Activated CD4-positive, alpha-beta T cell treated with anti-CD3 and anti-CD28 coated beads for 24 hours (primary cell): ENCODE data around the gene ARID3A.

Source experiments
- DNase-seq, 2 donors: peaks; one replicate each; pipeline ENCODE4 v3.0.0-alpha.2; 2020; ENCODE audit warnings: low read depth in 2 of 2

ARID3A gene

DNA sequence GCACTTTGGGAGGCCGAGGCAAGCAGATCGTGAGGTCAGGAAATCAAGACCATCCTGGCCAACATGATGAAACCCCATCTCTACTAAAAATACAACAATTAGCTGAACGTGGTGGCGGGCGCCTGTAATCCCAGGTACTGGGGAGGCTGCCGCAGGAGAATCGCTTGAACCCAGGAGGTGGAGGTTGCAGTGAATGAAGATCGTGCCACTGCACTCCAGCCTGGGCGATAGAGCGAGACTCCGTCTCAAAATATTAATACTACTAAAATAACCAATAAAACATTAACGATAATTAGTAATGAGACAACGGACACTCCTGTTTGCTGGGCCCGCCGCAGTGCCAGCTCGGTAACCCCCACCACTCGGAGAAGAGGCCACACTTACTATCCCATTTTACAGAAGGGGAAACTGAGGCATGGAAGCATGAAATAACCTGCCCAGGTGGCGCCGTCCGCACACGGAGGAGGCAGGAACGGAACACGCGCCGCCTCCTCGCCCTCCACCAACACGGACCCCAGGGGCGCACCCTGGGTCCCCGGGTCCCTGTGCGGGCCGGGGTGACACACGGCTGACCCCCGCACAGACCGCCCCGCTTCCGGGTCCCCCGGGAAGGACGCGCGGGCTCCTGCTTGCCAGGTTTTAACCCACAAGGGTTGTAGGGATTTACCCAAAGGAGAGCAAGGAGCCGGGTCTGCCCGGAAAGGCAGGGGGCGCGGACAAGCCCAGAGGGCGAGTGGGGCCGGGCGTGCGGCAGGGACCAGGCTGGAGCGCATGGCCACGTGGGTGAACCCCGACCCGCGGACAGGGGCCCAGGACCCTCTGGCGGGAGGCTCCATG is 14.4 kb upstream of the ARID3A start:
- DNase-seq, result no peak

DNA sequence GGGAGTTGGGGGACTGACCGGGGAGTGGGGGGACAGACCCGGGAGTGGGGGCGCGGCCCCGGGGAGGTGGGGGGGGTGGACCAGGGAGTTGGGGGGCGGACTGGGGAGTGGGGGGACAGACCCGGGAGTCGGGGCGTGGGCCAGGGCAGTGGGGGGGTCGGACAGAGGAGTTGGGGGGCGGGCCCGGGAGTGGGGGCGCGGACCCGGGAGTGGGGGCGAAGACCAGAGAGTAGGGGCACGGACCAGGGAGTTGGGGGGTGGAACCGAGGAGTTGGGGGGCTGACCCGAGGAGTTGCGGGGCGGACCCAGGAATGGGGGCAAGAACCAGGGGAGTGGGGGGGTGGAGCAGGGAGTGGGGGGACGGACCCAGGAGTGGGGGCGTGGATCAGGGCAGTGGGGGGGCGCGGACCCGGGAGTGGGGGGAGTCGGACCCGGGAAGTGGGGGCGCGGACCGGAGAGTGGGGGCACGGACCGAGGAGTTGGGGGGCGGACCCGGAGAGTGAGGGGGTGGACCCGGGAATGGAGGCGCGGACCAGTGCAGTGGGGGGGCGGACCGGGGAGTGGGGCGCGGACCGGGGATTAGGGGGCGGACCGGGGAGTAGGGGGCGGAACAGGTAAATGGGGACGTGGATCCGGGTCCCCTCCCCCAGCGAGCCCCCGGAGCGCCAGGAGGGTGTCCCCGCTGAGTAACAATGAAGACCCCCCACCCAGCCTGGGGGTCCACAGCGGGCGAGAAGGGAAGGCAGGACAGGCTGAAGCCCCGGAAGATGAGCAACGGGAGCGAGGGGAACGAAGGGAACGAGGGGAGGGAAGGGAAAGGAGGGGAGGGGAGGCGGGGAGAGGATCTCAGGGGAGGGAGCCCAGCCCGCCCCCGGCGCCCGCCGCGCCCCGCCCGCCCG is 13.4 kb upstream of the ARID3A start:
- DNase-seq, result no peak

DNA sequence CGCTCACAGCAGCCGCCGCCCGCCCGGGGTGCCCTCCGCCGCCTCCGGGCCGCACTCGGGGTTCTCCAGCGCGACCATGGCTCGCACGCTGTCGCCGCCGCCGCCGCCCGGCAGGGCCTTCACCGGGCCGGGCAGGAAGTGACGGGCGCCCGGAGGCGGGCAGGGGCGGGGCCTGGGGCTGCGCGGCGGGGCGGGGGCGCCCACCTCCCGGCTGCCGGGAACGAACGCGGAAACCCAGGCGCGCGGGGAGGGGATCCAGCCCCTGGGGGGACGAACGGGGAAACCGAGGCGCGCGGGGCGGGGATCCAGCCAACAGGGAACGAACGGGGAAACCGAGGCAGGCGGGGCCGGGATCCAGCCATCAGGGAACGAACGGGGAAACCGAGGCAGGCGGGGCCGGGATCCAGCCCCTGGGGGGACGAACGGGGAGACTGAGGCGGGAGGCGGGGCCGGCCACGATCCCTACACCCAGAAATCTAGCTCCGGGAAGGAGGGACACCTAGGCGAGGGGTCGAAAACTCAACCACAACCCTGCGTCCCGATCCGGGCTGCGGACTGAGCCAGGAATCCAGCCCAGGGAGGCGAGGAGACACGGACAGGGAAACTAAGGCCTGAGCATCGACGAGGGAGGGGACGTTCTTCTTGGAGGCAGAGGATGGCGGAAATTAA is 12.6 kb upstream of the ARID3A start, which contains the start of gene R3HDM4:
R3HDM4 (minus strand) TSS at position 140 of the 669 bp plus-strand sequence; CDS start at position 78, 62 bp downstream.
- peak; percentile 74 to 78 for DNase-seq

DNA sequence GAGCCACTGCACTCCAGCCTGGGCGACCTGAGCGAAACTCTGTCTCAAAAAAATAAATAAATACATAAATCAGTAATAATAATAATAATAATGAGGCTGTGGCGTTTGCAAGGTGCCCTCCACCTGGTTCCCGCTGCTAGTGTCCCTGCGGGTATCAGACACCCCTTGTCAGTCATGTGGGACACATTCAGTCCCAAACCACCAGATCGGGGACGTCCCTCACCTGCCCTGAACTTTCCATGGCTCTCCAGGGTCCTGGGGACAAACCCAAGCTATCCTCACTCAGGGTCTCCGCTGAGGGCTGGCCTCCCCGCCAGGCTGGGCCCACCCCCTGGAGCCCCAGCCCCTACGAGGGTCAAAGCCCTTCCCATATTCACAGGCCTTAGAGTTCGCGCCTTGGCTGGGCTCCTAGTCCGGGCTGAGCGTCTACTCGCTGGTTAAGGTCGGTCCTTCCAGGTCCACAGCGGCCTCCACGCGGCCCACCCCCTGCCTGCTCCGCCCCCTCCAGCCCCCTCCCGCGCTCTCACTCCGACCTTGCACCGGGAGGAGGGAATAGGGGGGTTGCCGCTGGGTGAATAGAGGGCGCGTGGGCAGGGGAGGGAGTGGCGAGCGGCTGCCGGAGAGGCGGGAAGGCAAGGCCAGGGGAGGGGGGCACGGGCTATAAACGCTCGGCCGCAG is 9.1 kb upstream of the ARID3A start:
- DNase-seq, result no peak

DNA sequence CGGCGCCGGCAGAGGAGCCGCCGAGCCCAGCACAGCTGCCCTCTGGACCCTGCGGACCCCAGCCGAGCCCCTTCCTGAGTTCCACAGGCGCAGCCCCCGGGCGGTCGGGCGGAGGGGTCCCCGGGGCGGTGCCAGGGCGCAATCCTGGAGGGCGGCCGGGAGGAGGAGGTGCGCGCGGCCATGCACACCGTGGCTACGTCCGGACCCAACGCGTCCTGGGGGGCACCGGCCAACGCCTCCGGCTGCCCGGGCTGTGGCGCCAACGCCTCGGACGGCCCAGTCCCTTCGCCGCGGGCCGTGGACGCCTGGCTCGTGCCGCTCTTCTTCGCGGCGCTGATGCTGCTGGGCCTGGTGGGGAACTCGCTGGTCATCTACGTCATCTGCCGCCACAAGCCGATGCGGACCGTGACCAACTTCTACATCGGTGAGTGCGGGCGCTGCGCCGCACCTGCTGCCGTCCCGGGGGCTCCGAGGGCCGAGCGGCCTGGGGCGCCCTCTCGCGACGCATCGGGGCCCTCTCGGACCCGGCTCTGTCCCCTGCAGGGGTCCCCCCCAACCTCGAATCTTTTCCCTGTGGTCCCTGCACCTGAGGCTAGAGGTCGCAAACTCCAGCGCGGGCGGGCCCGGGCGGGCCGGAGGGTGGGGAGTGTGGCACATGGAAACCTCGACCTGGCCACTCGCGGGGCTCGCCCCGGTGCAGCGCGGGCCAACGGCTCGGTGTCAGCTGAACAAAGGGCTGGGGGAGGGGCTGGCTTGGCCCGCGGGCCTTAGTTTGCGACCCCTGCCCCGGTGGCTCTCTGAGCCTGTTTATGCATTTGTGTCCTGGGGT is 8.3 kb upstream of the ARID3A start, which contains the start of gene KISS1R:
KISS1R (plus strand) TSS at position 11 of the 829 bp plus-strand sequence; CDS start at position 181, 170 bp downstream.
- no peak for DNase-seq

DNA sequence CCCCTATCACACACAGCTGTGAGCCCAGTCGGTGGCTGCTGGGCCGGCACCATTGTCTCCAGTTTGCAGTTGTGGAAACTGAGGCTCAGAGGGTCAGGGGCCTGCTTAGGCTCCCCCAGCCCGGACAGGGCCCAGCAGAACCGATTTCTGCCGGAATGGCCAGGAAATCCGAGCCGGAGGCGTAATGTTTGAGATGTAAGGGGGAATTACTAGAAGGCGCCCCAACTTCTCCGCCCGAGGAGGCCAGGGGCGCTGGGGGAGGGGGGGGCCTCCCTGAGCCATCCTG is 7.7 kb upstream of the ARID3A start:
- DNase-seq, result no peak

DNA sequence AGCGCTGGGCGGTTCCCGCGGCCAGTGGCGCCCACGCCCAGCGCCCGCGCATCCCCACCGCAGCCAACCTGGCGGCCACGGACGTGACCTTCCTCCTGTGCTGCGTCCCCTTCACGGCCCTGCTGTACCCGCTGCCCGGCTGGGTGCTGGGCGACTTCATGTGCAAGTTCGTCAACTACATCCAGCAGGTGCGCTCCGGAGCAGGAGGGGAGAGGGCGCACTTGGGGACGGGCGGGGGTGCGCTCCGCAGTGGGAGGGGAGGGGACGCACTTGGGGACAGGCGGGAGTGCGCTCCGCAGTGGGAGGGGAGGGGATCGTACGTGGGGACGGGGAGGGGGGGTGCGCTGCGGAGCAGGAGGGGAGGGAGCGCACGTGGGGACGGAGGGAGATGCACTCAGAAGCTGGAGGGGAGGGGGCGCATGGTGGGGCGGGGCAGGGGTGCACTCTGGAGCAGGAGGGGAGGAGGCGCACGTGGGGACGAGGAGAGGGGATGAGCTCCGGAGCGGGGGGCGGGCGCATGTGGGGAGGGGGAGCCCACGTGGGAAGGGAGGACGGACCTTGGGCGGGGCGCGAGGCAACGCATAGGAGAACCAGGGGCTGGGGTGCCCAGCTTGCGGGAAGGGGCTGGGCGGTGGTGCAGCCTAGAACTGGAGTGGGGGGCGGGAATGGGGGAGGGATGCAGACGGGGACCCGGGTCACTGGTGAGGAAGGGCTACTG is 7.2 kb upstream of the ARID3A start:
- peak in 1 of 2 donors; percentile 53 for DNase-seq

DNA sequence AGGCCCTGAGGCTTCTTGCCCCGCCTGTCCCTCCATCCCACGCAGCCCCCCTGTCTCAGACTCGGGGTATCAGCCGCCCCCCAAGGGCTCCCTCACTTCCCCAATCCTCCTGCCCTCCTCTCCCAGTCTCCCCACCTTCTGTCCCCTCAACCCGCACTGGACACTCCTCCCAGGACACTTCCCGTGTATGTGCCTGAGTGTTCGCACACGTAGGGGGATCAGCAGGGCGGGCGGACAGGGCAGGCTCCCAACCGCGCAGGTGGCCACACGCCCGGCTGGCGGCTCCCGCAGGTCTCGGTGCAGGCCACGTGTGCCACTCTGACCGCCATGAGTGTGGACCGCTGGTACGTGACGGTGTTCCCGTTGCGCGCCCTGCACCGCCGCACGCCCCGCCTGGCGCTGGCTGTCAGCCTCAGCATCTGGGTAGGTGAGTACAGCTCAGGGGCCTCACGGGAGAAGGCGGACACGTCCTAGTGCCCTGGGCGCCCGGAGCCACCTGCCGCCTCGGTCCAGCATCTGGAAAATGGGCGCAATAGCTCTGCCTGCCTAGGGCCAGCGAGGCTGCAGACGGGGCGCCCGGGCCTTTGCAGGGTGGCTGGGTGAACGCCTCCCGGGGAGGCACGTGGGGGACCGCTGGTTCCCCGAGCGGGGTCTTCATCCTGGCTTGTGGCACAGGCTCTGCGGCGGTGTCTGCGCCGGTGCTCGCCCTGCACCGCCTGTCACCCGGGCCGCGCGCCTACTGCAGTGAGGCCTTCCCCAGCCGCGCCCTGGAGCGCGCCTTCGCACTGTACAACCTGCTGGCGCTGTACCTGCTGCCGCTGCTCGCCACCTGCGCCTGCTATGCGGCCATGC is 6.4 kb upstream of the ARID3A start:
- DNase-seq, result no peak

DNA sequence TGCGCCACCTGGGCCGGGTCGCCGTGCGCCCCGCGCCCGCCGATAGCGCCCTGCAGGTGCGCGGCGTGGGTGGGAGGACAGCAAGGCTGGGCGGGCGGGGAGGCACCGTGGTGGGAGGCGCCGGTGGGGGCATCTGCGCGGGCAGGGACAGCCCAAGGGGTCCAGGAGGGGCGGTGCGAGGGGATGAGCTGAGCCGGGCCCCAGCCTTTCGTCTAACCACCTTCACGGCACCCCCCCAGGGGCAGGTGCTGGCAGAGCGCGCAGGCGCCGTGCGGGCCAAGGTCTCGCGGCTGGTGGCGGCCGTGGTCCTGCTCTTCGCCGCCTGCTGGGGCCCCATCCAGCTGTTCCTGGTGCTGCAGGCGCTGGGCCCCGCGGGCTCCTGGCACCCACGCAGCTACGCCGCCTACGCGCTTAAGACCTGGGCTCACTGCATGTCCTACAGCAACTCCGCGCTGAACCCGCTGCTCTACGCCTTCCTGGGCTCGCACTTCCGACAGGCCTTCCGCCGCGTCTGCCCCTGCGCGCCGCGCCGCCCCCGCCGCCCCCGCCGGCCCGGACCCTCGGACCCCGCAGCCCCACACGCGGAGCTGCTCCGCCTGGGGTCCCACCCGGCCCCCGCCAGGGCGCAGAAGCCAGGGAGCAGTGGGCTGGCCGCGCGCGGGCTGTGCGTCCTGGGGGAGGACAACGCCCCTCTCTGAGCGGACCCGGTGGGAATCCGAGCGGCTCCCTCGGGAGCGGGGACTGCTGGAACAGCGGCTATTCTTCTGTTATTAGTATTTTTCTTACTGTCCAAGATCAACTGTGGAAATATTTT is 5.6 kb upstream of the ARID3A start:
- peak in 1 of 2 donors; percentile 58 for DNase-seq

DNA sequence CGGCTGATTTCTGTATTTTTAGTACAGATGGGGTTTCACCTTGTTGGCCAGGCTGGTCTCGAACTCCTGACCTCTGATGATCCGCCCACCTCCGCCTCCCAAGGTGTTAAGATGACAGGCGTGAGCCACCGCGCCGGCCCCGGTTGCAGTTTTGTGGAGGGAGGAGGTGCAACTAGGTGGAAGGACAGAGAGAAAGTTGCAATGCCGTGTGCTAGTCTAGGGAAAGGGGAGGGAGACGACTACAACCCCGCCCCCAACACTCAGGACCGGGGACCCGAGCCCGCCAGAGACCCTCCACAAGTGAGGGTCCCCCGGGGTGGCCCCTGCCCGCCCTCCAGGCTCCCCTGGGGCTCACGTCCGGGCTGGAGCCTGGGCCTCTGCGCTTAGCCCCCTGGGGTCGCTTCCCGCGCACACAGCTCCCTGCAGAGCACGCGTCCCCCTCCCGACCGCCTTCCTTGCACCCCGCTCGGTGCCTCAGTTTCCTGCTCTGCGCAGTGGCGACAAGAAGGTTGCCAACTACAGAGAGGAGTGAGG is 1.2 kb upstream of the ARID3A start:
- no peak for DNase-seq

DNA sequence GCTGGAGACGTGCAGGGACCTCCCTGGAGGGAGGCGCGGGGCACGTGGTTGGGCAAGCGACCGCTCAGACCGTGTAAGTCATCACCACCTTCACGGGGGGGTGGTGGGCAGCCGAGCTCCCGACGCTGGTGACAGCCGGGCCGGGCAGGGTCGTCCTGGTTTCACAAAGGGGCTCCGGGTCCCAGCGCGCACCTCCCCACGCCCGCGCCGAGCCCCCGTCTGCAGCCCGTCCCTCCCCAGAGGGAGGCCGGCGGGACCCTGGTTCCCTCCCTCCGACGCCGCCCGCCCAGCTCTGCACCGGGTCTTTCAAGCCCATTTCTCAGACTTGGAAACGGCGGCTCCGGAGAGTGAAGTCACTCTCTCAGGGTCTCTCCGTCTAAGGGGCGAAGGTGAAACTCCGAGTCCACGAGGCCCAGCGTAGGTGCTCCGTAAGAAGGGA is 729 bp upstream of the ARID3A start:
- no peak for DNase-seq

DNA sequence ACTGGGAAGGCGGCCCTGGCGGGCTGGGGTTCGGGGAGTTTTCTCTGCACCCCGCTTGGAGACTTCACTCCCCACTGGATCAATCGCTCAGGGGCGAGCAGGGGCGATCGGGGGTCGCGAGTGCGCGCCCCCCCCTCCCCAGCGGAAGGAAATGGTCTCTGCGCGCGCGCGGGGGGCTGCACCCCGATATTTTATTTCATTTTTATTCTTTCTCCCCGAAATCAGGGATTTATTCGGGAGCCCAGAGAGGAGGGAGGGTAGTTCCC is 421 bp downstream of the ARID3A start:
- DNase-seq, result no peak

DNA sequence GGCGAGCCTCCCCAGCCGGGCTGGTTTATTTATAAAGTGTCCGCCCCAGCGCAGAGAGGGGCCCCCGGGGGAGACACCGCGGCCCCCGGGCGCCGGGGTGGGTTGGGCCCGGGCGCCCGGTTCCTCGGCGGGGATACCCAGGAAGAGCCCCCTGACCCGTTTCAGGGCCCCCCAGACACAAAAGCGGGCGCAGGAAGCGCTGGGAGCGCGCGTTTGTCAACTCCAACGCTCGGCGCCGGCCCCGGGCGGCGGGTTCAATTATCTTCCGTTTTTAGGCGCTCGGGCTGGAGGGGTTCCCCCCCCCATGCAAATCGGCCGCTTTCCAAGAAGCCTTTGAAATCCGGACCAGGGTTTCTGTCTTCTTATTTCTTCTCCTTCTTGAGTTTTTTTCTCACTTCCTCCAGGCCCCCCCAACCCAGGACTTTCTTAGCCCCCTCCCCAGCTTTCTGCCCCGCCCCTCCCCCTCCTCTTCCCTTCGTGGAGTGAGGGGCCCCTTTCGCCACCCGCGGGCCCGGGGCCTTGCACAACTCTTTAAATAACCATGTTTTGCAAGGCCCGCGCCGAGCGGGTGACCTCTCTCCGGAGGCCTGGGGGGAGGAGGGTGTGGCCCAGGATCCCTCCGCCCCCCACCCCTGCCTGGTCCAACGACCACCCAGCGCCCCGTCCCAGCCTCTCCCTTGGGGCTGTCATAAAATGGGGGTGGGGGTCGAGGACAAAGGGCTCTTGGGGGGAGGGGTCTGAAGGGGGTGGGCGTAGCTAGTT is 935 bp downstream of the ARID3A start:
- DNase-seq, result peak in 1 of 2 donors; percentile 44

DNA sequence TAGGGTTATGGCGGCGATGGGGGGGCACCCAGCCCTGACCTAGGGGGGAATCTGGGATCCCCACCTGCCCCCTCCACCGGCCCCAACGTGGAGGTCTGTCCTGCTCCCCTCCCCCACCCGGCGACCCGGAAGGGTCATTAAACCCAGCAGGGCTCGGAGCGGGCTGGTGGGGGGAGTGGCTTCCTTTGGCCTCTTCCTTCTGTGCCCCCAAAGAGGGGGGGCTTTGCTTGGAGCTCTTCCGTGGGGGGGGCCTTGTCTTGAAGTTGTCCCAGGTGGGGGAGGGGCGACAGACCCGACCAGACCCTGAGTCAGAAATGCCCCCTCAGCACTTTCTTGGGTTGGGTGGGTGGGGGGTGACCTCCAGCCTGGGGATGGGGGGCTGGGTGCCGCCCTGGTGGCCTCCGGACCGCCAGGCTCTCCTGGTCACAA is 1.5 kb downstream of the ARID3A start:
- DNase-seq, result no peak

DNA sequence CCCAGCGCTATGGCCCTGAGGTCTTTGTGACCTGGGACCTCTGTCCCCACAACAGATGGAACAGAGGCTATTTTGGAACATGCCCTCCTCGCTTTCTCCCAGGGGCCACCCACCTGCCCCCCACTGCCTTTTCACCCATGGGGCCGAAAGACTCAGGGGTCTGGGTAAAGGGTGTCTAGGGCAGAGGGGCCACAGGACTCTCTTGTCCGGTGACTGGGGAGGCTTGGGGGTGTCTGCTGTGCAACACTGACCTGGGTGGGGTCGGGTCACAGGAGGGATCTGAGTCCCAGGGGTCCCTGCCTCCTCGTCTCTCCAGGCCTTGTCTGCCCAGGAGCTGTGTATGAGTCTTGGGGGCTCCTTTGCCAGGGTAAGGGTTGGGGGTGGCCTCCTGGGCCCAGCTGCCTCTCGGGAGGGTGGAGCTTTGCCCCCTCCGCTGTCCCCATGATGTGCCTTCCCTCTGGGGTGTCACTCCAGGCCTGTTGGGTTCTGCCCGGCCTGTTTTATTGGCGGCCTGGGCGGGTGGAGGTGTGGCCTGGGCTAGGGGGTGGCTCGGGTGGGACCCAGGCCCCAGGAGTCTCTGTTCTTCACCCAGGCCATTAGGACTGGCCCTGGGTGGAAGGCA is 2.1 kb downstream of the ARID3A start:
- no peak for DNase-seq

DNA sequence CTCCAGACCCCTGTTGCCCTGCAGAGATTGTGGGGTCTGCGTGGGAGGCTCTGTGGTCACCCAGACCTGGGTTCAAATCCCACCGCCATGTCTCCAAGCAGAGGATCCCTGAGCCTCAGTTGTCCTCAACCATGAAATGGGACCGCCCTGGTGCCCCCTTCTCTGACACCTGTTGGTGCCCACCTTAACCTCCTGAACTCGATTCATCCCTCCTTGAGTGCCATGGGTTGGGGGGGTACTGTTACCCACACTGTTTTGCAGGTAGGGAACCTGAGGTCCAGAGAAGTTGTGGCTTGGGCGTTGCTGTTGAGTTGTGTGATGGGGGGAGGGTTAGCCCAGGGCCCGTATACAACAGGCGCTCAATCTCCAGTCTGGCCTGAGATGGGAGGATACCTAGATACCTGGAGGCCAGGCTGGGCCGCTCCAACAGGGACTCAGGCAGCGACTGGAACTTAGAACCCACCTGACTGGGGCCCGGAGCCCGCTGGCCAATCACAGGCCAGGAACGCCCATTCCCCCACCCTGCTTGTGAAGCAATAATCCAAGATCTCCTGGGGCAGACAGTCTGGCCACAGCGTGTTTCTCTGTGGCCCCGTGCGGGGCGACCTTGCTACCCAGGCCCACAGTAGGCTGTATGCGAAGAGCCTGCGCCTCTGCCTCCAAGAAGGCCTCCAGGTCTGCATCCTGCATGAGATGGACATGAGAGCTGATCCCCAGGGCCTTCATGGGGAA is 2.8 kb downstream of the ARID3A start:
- no peak for DNase-seq
